Activated CD4-positive, alpha-beta T cell treated with anti-CD3 and anti-CD28 coated beads for 48 hours (primary cell): ENCODE data around the gene SLCO1A2.
"Not testable (repeated sequence)": the region's sequence is repeated elsewhere in the genome, so short reads cannot be mapped to it uniquely, and the experiment has no call there.

Source experiments
- DNase-seq: peaks from one replicate; pipeline ENCODE4 v3.0.0-alpha.2; 2020

The SLCO1A2 gene

GRCh38 chr12:21334771-21335325, at the start of gene SLCO1A2:
Gene SLCO1A2 (minus strand): TSS chr12:21334917. CDS start chr12:21334647, 270 bp downstream.
- no peak for DNase-seq

GRCh38 chr12:21384261-21384660, 49.5 kb upstream of the SLCO1A2 start:
- no peak for DNase-seq

GRCh38 chr12:21381320-21381719, 46.6 kb upstream of the SLCO1A2 start:
- not testable (repeated sequence) for DNase-seq

DNA sequence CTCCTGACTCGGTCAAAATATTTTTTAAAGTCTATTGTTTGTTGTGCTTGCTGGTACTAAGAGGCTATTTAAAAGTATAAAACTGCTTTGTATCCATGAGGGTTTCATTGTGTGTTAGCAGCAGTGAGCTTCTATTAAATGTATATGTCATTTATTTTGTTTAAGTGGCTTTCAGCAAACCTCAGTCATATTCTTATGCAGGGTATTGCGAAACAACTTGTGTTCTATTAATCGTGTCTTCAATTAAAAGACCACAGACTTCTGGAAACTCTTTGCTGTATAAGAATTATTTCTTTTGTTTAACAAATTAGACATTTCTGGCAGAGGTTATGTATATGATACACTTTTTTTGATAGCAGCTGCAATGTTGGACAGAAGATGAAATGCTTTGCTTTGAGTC, 44.5 kb upstream of the SLCO1A2 start:
- no peak for DNase-seq

DNA sequence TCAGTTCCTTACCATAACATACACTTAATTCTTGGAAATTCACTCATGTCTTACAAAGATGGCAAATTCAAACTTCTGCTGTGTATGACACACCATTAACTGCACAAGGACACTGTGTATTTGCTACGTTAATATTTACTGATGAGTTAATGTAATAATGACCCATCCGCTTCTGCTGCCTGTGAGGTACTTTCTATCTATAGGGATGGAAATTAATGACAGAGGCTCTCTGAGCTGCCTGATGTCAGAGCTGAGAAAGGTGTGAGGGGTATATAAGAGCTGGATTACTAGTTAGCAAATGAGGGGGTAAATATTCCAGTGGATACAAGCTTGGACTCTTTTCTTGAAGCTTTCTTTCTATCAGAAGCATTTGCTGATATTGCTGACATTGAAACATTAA, 37.9 kb upstream of the SLCO1A2 start, which contains the start of gene IAPP:
Gene IAPP, plus strand, starts transcription at position 301 of the 400 bp plus-strand sequence. CDS start 450 bp downstream, outside the sequence.
- no peak for DNase-seq

GRCh38 chr12:21370845-21371449, 36.2 kb upstream of the SLCO1A2 start:
- no peak for DNase-seq

GRCh38 chr12:21369141-21369980, 34.6 kb upstream of the SLCO1A2 start:
- DNase-seq: no peak

GRCh38 chr12:21360632-21361031, 25.9 kb upstream of the SLCO1A2 start:
- DNase-seq: not testable (repeated sequence)

GRCh38 chr12:21354641-21355040, 19.9 kb upstream of the SLCO1A2 start:
- DNase-seq: no peak

- DNase-seq: no peak
Observed at GRCh38 chr12:21353948-21354347, 19.2 kb upstream of the SLCO1A2 start.

- no peak for DNase-seq
Observed at GRCh38 chr12:21353487-21353886, 18.8 kb upstream of the SLCO1A2 start.

DNA sequence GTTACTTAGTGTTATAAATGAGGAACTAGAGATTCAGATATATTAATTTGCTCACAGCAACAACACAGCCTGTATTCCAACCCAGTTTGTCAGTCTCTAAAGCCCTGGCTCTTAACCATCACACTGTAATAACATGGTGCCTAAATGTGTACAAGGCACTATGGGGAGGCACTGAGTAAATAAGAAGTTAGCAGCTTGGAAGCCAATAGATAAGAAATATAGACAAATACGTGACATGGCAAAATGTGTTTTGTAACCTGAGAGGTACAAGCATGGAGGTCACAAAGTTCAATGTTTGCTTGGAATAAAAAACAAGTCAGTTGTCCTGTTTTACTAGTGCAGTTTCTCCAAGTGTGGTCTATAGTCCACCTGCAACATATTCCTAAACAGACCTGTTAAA, 16.3 kb upstream of the SLCO1A2 start:
- DNase-seq: no peak

- no peak for DNase-seq
Observed at GRCh38 chr12:21346542-21347205, 12.0 kb upstream of the SLCO1A2 start.

DNA sequence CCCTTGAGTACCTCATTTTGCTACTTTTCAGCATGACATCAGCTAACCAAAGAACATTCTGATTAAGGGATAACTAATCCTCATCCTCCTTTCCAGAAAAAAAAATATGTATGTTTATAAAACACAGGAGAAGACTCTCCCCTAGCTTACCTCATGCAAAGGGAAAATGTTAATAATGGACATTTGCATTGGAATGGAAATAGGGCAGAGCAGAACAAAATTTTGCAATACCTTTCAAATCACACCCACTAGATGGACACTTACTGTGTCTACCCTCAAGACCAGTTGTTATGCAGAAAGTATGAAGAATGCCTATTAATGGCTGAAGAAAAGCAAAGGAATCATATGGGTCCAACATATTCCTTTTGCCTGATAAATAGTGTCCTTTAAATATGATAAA, 8.9 kb upstream of the SLCO1A2 start:
- DNase-seq: no peak

DNA sequence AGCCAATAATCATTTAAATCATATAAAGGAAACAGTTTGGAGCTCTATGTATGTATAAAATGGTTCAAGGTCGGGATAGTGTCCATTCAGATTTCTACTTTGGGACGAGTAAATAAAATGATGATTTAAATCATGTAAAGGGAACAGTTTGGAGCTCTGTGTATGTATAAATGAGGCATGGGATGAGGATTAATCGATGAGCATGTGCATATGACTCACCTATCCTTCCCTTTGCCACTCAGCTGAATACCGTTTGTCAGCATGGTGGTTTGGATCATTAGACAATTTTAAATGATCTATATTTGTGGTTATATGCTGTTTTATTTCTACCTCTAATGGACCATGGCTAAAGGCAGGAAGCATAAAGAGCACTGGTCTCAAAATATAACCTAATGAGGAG, 7.1 kb upstream of the SLCO1A2 start:
- DNase-seq: no peak

DNA sequence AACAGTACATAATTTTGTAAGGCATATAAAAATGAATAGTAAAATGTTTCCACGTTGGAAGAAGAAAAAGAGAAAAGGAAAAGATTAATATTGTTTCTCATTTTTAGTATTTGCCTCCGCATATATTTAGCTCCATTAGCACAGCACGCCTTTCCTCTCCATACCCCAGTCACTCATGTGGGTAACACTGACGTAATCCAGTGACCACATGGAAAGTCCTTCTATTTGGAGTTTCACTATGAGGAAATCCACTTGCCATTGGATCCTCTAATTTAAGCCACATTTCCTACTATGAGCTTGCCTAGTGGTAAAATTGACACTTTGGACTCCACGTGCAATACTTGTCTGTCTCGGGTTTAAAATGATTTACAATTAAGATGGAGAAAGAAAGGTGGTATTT, 5.7 kb upstream of the SLCO1A2 start:
- DNase-seq: no peak

- no peak for DNase-seq
Observed at GRCh38 chr12:21339921-21340320, 5.2 kb upstream of the SLCO1A2 start.

- no peak for DNase-seq
Observed at GRCh38 chr12:21337959-21338744, 3.4 kb upstream of the SLCO1A2 start.

DNA sequence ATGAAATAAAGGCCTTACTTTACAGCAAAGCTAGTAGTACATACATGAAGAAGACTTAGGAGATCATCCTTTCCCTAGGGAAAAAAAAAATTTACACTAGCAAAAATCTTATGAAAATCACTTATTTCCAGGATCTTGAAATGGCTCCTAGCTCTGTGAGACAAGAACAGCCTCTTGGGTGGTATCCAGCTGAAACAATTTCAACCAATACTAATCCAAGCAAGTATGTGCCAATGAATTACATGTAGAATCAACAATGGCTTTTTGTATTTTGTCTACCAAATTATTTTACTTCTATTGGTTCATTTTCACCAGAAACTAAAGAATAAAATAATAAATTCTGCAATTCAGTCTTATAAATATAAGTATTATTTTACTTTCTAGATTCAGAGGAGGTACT, 2.7 kb upstream of the SLCO1A2 start:
- no peak for DNase-seq

GRCh38 chr12:21336656-21337055, 1.9 kb upstream of the SLCO1A2 start:
- no peak for DNase-seq

GRCh38 chr12:21330682-21331253, 3.9 kb downstream of the SLCO1A2 start:
- no peak for DNase-seq

- DNase-seq: no peak
Observed at GRCh38 chr12:21328578-21328977, 6.1 kb downstream of the SLCO1A2 start.
